GM21737 (cell line): ENCODE results near the gene CCDC34.

Source experiments
- ATAC-seq: cut with Tn5 transposase; IDR thresholded peaks from one replicate; pipeline ENCODE4 v1.9.1; 2021; ENCODE audit warnings: mild to moderate bottlenecking, moderate library complexity; ENCODE audit not compliant: unreplicated experiment

The CCDC34 gene

GRCh38 chr11:27292637-27293010, 70.4 kb downstream of the CCDC34 start:
- ATAC-seq: no peak

DNA sequence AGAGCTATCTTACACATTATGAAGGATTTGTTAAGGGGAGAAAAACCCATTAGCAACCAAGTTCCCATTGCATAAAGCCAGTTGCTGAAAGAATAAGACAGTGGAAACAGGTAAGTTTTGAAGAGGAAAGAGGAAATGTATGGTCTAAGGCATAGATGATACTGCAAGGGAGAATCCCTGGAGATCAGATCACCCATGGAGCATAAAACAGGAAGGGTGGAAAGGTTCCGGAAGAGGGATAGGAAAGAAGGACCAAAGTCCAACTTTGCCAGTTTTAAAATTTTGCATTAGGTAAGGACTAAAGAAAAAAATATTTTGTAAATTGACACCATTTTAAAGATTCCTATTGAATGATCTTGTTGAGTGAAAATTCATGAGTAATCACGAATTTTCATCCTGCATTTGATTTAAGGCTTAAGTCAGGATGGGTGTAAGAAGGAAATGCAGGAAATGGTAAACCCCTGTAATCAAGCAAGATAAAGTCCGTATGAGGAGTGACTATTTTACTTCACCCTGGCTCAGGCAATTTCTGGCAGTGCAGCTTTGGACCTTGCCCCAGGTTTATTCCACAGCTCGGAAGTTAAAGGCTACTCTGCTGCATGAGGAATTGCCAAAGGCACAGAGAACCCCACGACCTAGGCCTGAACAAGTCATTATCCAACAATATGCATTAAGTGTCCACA, 70.9 kb downstream of the CCDC34 start:
- no peak for ATAC-seq

- ATAC-seq: no peak
Observed at GRCh38 chr11:27291302-27291889, 71.6 kb downstream of the CCDC34 start.

GRCh38 chr11:27290261-27291050, 72.6 kb downstream of the CCDC34 start:
- ATAC-seq: no peak
